Gastrocnemius medialis (tissue), 4 donors: Measurements from ENCODE around the gene IGSF9. TPM values are rescaled to one million over a fixed set of nuclear protein-coding genes. Genes with fewer than 3 reads are reported as not detected.
A peak's percentile ranks its signal among the peaks of the same experiment; 100 is the strongest.

Experiments
- ATAC-seq, 2 donors: fragments of 150-250 bp; one replicate each; pipeline ENCODE4 v1.9.1; 2016
- DNase-seq, 2 donors: peaks; one replicate each; pipeline ENCODE4 v3.0.0-alpha.2; 2019
- H3K27ac ChIP-seq, 4 donors: fragments of 200-600 bp; sonication (generic); 1 replicate in 1 of 4; 2 replicates in 3 of 4; pipeline ENCODE4 v1.5.1; 2016 to 2018; ENCODE audit warnings: mild to moderate bottlenecking in 2 of 4, moderate library complexity in 1 of 4
- H3K27me3 ChIP-seq, 3 donors: fragments of 200-600 bp; sonication (generic) in 2 of 3; 1 replicate in 1 of 3; 2 replicates in 2 of 3; pipeline versions ENCODE4 v1.5.1 to v1.6.0; 2016 to 2019; ENCODE audit warnings: mild to moderate bottlenecking in 1 of 3, moderate library complexity in 1 of 3
- H3K36me3 ChIP-seq, 2 donors: fragments of 200-600 bp; sonication (generic) in 1 of 2; one replicate each; pipeline ENCODE4 v1.5.1; 2017 to 2018
- H3K4me1 ChIP-seq, 2 donors: fragments of 200-600 bp; sonication (generic) in 1 of 2; one replicate each; pipeline ENCODE4 v1.5.1; 2016 to 2017; ENCODE audit warnings: mild to moderate bottlenecking in 2 of 2
- H3K4me3 ChIP-seq, 4 donors: fragments of 200-600 bp; sonication (generic) in 3 of 4; 1 replicate in 1 of 4; 2 replicates in 3 of 4; pipeline ENCODE4 v1.5.1; 2016 to 2019; ENCODE audit warnings: mild to moderate bottlenecking in 2 of 4
- H3K9me3 ChIP-seq, 3 donors: fragments of 200-600 bp; sonication (generic) in 2 of 3; 1 replicate in 1 of 3; 2 replicates in 2 of 3; pipeline ENCODE4 v1.5.1; 2016 to 2019
- POLR2A ChIP-seq, 2 donors: fragments of 450-650 bp; IDR thresholded peaks; one replicate each; pipeline ENCODE4 v1.6.1; 2017; ENCODE audit warnings: antibody characterized with exemption in 2 of 2, mild to moderate bottlenecking in 2 of 2, moderate library complexity in 2 of 2
- in situ Hi-C, 4 donors: fragments of 200-750 bp; cut with MboI; loops; one replicate each; pipeline versions ENCODE4 v1.15.0 to v1.8.0; 2017; ENCODE audit warnings: low sequenced_read_pairs in 4 of 4
- intact Hi-C: fragments of 100-400 bp; cut with DNase I; formaldehyde crosslinking; loops from one replicate; pipeline ENCODE4 v1.15.1; 2023; ENCODE audit warnings: low total_unique reads
- total RNA-seq, 4 donors: library from RNA; depleted of rRNA; stranded (reverse); fragments of >200 nt; gene quantifications; one replicate each; pipeline versions ENCODE4 v1.1.0 to v1.2.3, GENCODE V29; 2016
- TF ChIP-seq, protein P1 (sequence below), 5 experiments: fragments of 450-650 bp in 3 of 5; fragments of 200-600 bp in 2 of 5; sonication (generic) in 2 of 5; IDR thresholded peaks in 4 of 5; conservative IDR thresholded peaks in 1 of 5; 1 replicate in 4 of 5; 2 replicates in 1 of 5; pipeline ENCODE4 v1.5.1; 2016 to 2019; ENCODE audit warnings: antibody characterized with exemption in 5 of 5, mild to moderate bottlenecking in 3 of 5, moderate library complexity in 3 of 5

The IGSF9 gene
- total RNA-seq, 4 donors from 2014 or later, result 0.10 to 0.11 TPM; not detected in 2

DNA sequence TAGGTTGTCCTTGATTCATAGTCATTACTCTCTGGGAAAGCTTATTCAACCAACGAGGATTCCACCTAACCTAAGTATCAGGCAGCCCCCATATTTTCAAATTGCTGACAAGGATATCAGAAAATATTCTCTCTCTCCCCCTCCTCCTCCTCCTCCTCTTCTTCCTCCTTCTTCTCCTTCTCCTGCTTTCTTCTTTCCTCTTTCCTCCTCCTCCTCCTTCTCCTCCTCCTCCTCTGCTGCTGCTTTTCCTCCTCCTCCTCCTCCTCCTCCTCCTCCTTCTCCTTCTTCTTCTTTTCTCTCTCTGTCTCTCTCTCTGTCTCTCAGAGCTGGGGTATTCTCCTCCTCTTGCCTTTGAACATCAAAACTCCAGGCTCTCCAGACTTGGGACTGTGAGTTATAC, 2.5 kb upstream of the IGSF9 start:
- Histone ChIP-seq H3K9me3 (no peaks in the 10 kb centered on the region), H3K4me3 (no peak overlapping the region), H3K36me3 (no peaks in the 10 kb centered on the region), H3K4me1 (peaks cover 0 to 15% of the 10 kb centered on the region in 2 donors), H3K27me3 (peaks cover 15 to 26% (median 20%) of the 10 kb centered on the region in 3 donors), H3K27ac (no peak overlapping the region)
- TF ChIP-seq, protein P1, sequence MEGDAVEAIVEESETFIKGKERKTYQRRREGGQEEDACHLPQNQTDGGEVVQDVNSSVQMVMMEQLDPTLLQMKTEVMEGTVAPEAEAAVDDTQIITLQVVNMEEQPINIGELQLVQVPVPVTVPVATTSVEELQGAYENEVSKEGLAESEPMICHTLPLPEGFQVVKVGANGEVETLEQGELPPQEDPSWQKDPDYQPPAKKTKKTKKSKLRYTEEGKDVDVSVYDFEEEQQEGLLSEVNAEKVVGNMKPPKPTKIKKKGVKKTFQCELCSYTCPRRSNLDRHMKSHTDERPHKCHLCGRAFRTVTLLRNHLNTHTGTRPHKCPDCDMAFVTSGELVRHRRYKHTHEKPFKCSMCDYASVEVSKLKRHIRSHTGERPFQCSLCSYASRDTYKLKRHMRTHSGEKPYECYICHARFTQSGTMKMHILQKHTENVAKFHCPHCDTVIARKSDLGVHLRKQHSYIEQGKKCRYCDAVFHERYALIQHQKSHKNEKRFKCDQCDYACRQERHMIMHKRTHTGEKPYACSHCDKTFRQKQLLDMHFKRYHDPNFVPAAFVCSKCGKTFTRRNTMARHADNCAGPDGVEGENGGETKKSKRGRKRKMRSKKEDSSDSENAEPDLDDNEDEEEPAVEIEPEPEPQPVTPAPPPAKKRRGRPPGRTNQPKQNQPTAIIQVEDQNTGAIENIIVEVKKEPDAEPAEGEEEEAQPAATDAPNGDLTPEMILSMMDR (IDR thresholded peaks at IDR 0.05 in 4 of 5, conservative IDR thresholded peaks at IDR 0.05 in 1 of 5), result no peak
- TF ChIP-seq POLR2A (IDR thresholded peaks at IDR 0.05), result no peak
- DNase-seq (no peak), ATAC-seq (no peak)
- in situ Hi-C loops (loop anchor here in 1 of 4 donors (10.0 kb wide), 1 partner anchor 57 kb away; no protein-coding TSS in a partner anchor), intact Hi-C loops (loop anchor here (5.0 kb wide), 1 partner anchor 151 kb away; no protein-coding TSS in a partner anchor)

DNA sequence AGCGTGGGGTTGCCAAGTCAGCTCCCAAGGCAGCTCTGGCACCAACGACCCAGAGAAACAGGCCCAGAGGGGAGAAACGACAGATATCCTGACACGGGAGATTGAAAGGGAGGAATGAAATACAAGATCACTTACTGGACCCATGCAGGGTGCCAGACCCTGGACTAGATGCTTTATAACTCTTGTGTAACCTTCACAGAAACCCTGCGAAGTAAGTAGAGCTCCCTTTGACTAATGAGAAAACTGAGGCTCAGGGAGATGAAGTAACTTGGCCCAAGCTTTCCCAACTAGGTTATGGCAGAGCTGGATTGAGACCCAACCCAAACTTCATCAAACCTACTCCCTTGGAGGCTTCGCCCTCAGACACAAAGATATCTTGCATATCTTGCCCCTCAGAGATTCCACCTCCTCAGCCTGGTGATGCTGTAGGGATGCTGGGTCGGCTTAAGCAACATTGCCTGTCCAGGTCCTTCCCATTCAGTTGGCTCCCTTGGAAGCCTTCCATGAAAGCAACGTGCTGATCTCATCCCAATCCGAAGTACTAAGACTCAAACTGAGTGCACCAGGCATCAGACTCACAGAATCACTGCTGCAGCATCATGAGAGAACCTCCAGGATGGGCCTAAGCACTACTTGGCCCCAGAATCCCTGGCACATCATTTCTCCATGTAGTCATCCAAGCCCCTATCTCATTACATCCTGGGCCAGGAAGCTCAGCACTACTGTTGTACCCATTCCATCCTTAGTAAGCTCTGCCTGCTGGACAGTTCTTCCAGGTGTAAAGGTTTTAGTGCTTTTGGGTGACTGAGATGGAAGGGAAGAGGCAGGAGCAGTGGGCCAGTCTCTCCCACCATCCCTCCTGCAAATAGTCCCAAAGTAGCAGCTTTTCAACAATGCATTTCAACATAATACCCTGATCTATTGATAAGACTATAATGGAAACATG, 1.1 kb upstream of the IGSF9 start:
- peaks cover 0 to 15% of the 10 kb centered on the region in 2 donors for H3K4me1 ChIP-seq
- H3K36me3 ChIP-seq, result no peaks in the 10 kb centered on the region
- ATAC-seq (no peak), DNase-seq (no peak)
- no peak overlapping the region for H3K4me3 ChIP-seq
- TF ChIP-seq, protein P1 (IDR thresholded peaks at IDR 0.05 in 4 of 5, conservative IDR thresholded peaks at IDR 0.05 in 1 of 5), result no peak
- TF ChIP-seq POLR2A (IDR thresholded peaks at IDR 0.05), result no peak
- in situ Hi-C loops, result loop anchor here in 1 of 4 donors (10.0 kb wide), 1 partner anchor 58 kb away; no protein-coding TSS in a partner anchor
- H3K27ac ChIP-seq, result no peak overlapping the region
- intact Hi-C loops, result loop anchor here (5.0 kb wide), 1 partner anchor 149 kb away; no protein-coding TSS in a partner anchor
- no peaks in the 10 kb centered on the region for H3K9me3 ChIP-seq
- peaks cover 24 to 27% (median 24%) of the 10 kb centered on the region in 3 donors for H3K27me3 ChIP-seq

DNA sequence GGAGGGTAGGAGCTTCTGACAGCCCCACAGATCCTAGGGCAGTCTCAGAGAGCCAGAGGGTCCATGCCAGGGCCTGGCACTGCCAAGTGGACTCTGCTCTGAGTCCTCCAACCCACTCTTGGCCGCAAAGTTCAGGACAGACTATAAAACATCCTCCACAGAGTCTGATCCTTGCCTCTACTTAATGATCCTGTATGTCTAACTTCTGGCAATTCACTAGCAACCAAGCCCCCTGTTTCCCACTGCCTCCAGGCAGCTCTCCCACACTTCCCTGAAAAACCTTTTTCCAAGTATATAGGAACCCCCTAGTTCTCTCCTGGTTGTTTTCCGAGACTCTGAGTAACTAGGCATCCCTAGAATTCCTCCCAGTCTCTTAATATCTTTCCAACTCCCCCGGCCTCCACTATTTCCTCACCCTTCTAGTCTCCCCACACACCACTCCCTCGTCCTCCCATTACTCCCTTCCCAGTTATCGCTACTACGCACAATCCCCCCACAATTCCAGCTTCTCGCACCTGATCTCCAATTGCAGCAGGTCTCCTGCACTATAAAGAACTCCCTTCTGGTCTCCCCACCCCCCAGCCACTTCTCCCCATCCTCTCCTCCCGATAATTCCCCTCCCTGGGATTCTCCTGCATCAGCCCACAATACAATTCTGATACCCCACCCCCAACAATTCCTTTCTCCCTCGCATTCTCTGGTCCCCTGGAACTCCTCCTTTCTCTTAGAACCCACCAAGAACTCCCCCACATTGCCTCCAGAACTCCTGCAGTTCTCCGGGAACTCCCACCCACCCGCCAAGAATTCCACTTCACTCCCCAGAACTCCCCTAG, 574 bp downstream of the IGSF9 start:
- H3K36me3 ChIP-seq, result no peaks in the 10 kb centered on the region
- H3K4me1 ChIP-seq, result peaks cover 0 to 15% of the 10 kb centered on the region in 2 donors
- DNase-seq (no peak), ATAC-seq (no peak)
- peak overlapping the region; percentile 45 to 62 (median 50) for H3K4me3 ChIP-seq
- intact Hi-C loops, result loop anchor here (5.0 kb wide), 1 partner anchor 148 kb away; no protein-coding TSS in a partner anchor
- in situ Hi-C loops, result loop anchor here in 1 of 4 donors (10.0 kb wide), 1 partner anchor 60 kb away; no protein-coding TSS in a partner anchor
- peaks cover 24 to 27% (median 24%) of the 10 kb centered on the region in 3 donors for H3K27me3 ChIP-seq
- no peaks in the 10 kb centered on the region for H3K9me3 ChIP-seq
- TF ChIP-seq POLR2A (IDR thresholded peaks at IDR 0.05), result no peak
- TF ChIP-seq, protein P1 (IDR thresholded peaks at IDR 0.05 in 4 of 5, conservative IDR thresholded peaks at IDR 0.05 in 1 of 5), result no peak
- H3K27ac ChIP-seq, result no peak overlapping the region

DNA sequence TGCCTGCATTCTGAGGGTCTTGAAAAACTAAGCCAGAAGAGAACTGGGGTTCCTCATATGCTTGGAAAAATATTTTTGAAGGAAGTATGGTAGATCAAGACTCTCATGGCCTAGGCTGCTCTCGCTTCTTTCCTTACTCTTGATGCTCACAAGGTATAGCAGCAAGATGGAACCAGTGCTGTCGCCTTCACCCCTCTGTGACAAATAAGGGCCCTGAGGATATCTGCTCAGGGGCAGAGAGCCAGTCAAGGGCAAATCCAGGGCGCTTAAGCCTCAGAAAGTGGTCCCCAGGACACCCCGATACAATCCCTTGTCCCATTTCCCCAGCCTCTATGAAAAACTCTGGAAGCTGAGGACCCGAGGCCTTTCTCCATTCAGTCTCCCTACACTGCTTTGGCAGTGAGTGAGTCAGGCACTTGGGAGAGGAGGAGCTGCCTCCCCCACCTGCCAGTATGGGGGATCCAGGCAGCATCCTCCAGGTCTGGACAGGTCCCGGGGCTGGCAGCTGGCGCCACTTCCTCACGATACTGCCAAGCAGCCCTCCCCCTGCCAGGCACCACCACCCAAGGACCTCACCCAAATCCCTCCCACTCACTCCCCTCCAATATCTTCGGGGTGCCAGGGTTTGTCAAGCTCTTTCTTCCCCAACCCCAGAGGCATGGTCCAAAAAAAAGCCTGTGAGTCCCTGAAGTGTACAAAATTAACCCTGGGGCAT, 1.3 kb downstream of the IGSF9 start:
- intact Hi-C loops (no loop called here), in situ Hi-C loops (loop anchor here in 1 of 4 donors (10.0 kb wide), 1 partner anchor 61 kb away; no protein-coding TSS in a partner anchor)
- DNase-seq (no peak), ATAC-seq (no peak)
- Histone ChIP-seq H3K27ac (no peak overlapping the region), H3K27me3 (peaks cover 24 to 27% (median 24%) of the 10 kb centered on the region in 3 donors), H3K4me1 (peaks cover 0 to 15% of the 10 kb centered on the region in 2 donors), H3K9me3 (no peaks in the 10 kb centered on the region), H3K36me3 (no peaks in the 10 kb centered on the region), H3K4me3 (no peak overlapping the region)
- no peak for TF ChIP-seq POLR2A (IDR thresholded peaks at IDR 0.05)
- TF ChIP-seq, protein P1 (IDR thresholded peaks at IDR 0.05 in 4 of 5, conservative IDR thresholded peaks at IDR 0.05 in 1 of 5), result no peak
